GM18498 (cell line): Measurements from ENCODE around the gene PSG4.
"Not testable (repeated sequence)": the region's sequence is repeated elsewhere in the genome, so short reads cannot be mapped to it uniquely, and the experiment has no call there.

Experiments used
- ATAC-seq: cut with Tn5 transposase; IDR thresholded peaks from one replicate; pipeline ENCODE4 v1.9.1; 2021; ENCODE audit warnings: mild to moderate bottlenecking, moderate library complexity; ENCODE audit not compliant: unreplicated experiment

The PSG4 gene

DNA sequence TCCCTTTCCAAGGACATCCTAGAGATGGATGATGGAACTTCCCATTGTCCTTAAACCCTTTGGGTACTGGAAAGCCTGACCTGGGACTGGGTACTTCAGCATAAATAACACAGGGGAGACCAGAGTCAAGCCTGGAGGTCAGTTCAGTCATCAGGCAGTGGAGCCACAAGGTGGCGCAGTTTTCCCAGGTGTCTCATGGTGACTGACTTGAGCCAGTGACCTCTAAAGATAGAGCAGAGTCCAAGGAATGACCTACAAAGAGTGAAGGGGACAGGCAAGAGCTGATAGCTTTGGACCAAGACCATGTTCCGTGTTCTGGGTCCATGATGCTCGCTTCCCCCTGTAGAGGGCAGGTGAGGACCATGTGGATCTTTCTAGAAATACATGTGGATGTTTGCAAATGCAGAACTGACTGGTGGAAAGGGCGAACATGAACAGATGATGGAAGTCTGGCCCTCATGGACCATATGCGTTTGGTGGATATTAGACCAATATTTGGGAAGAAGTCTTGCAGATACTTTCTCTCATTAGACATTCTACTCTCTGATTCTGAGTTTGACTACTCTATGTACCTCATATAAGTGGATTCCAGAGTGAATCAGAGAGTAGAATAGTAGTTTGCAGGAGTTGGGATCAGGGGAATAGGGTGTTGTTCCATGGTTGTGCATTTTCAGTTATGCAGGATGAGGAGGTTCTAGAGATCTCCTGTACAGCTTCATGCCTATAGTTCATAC, 6.6 kb downstream of the PSG4 start:
- ATAC-seq = not testable (repeated sequence)

DNA sequence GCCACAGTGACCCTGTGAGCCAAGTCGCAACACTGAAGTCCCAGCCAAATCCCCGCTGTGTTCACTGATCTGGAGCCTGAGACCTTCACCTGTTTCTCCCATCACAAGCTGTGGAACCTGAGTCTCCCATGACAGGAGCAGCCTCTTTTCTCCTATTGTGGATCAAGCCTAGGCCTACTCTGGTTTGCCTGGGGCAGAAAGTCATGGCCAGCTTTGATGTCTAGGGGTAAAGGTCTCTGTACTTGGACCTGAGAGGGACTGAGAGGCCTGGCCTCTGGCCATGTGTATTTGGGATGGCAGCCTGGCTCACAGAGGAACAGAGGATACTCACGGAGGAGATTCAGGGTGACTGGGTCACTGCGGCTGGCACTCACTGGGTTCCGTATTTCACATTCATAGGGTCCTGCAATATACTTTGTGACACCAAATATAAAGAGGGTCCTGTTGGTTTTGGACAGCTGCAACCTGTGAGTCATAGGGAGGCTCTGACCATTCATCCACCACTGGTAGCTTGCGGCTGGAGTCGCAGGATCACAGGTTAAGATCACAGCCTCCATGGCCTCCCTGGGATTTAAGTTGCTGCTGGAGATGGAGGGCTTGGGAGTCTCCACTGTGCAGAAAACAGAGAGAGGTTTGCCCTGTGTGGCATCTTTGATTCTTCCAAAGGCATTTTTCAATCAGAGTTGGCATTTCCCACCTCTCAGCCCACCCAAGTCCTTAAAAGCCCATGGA, 7.6 kb downstream of the PSG4 start:
- ATAC-seq = not testable (repeated sequence)

DNA sequence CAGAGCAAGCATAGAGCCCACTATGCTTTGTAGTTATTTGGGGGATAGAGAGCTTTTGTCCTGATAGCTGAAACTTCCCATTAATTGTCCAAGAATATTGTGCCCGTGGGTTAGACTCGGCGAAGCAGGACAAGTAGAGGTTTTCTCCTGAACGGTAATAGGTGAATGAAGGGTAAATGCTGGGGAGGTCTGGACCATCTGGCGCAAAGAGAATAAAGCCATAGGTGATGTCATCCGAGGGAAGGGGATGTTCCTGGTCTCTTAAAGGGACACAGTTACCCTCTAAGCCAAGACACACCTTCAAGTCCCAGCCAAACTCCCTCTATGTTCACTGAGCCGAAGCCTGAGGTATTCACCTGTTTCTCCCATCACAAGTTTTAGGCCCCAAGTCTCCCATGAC, 11.0 kb downstream of the PSG4 start:
- ATAC-seq = not testable (repeated sequence)

DNA sequence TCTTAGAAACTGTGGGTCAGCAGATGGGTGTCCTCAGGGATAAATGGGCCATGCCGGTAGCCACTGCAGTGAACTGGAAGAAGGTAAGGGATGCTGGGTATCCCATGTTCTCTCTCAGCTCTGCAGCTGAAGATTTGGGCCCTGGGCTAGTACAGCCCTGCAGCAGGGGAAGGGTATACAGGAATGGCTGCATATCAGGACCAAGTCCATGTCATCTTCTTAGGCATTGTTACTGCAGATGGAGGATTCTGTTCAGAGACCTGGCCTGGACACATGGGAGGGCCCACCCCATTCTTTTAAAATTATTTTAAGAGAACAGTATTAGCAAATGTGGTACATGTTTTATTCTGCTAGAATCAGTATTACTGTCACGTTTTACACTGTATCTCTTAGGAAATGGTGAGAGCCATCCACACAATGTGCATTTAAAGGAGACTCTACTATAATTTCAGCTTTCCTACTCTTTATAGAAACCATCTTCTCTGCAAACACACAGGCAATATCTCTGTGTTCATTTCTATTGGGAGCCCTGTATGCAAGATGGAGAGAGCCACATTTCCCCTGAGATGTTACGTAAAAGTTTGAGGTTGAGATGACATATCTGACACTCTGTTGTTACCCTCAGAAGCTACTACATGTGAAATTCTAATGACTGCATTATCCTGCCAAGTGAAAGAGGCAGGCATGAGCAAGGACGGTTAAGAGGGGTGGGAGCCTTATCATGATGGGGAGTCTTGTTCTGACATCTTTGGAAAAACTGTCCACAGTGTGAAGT, 12.9 kb downstream of the PSG4 start:
- not testable (repeated sequence) for ATAC-seq

DNA sequence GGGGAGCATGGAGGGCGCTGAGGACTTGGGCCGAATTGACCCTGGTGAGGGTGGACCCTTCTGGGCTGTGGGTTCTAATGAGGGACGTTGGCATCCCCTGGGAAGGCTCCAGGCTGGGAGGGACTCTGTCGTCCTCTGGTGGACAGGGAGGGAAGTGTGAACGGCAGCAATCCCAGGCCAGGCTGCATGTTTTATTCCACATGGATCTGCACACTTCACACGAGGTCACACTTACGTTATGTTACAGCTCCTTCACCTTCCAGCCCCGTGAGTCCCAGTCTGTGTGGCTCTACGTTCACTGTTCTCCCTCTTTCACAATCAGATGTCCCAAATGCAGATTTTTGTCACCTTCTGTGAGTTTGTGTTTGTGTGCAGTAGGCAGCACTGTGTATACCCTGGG, 17.3 kb downstream of the PSG4 start:
- ATAC-seq = not testable (repeated sequence)

DNA sequence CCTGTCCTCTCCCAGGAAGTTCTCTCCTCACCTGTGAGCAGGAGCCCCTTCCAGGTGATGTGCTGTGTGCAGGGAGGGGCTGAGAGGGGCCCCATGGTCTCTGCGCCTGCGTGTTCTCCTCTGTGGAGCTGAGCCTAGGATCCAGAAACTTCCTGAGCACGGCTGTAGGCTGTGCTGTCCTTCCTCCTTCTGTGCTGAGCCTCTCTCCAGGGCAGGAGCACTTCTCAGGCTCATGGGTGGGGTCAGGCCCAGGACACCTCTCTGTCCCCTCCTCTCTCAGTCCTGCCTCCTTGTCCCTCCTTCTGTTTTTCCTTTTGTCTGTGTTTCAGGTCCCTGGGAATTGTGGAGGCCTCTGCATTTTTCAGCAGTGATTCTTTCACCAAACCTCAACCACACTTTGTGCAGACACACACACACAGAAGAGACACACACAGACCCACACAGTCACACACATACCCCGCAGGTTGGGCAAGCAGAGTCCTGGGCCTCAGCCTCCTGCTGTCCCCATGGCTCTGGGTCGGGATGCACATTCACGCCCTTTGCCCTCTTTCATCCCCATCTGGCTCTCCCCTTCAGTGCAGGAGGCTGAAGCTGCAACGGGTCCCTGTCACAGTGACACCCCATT, 19.0 kb downstream of the PSG4 start, which contains the start of gene PSG5:
PSG5 (minus strand) TSS at position 226 of the 625 bp plus-strand sequence; CDS start at position 95, 131 bp downstream.
- ATAC-seq = not testable (repeated sequence)

DNA sequence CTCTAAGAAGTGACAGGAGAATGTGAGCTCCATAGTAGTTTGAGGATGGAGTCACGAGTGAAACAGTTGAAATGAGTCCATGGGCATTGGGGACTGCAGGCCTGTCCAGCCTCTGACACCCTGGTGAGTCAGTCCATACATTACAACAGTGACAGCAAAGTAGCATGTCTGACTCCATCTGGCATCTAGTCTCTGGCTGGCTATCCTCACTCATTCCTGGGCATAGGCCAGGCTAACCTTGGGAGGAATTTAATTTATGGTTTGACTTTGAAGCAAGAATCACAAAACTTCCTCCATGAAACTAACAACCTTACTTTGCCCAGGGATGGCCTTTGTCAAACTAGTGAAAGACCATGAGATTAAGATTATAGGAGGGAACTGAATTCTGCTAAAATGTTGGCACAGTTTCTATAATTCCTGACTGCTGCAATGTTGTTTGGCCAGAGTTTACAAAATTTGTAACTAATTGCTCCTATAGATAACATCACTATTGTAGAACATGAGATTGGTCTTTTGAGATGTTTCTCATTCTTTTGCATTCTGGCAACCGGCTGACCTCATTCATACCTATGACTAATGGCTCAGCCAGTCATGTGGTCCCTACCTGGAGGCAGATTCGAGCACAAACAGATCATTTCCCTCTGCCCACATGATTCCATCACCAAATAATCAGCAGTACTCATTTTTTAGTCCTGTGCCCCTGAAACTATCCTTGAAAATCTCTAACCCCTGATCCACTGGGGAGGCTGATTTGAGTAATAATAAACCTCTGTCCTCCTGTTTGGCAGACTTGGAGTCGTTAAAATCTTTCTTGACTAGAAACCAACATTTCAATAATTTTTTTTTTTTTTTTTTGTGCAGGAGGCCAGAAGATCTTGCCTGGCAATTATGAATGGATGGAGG, 23.3 kb downstream of the PSG4 start:
- not testable (repeated sequence) for ATAC-seq

DNA sequence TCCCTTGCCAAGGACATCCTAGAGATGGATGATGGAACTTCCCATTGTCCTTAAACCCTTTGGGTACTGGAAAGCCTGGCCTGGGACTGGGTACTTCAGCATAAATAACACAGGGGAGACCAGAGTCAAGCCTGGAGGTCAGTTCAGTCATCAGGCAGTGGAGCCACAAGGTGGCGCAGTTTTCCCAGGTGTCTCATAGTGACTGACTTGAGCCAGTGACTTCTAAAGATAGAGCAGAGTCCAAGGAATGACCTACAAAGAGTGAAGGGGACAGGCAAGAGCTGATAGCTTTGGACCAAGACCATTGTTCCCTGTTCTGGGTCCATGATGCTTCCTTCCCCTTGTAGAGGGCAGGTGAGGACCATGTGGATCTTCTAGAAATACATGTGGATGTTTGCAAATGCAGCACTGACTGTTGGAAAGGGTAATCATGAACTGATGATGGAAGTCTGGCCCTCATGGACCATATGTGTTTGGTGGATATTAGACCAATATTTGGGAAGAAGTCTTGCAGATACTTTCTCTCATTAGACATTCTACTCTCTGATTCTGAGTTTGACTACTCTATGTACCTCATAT, 25.8 kb downstream of the PSG4 start:
- not testable (repeated sequence) for ATAC-seq

DNA sequence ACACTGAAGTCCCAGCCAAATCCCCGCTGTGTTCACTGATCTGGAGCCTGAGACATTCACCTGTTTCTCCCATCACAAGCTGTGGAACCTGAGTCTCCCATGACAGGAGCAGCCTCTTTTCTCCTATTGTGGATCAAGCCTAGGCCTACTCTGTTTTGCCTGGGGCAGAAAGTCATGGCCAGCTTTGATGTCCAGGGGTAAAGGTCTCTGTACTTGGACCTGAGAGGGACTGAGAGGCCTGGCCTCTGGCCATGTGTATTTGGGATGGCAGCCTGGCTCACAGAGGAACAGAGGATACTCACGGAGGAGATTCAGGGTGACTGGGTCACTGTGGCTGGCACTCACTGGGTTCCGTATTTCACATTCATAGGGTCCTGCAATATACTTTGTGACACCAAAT, 26.9 kb downstream of the PSG4 start:
- ATAC-seq = not testable (repeated sequence)

DNA sequence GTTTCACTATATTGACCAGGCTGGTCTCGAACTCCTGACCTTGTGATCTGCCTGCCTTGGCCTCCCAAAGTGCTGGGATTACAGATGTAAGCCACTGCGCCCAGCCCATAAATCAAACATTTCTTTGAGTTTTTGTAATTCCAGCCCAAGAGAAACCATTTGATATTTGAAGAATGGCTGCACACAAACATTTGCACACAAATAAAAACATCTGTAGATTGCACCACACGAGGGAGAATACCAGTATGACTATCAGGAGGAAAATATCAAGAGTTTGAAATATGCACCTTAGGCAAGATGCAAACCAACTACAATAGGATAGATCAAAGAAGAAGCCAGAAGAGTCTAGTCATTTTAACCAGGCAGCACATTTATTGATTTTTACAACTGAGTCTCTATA, 39.5 kb downstream of the PSG4 start:
- not testable (repeated sequence) for ATAC-seq

DNA sequence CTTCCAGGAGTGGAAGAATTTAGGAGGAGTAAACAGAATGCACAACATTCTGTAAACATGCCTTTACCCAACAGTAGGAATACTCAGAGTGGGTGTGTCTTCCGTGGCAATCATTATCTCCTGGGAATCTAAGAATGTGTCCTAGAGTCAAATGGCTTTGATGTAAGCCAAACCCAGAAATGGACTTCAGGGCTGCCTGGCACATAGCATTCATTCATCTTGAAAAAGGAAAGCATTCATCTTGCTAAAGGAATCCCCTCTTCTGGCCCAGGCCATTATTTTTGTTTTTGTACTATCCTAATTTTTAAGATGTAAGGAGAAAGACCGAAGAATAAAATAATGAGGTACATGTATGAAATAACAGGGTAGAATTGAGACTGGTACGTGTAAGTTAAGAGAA, 42.3 kb downstream of the PSG4 start:
- ATAC-seq = not testable (repeated sequence)

DNA sequence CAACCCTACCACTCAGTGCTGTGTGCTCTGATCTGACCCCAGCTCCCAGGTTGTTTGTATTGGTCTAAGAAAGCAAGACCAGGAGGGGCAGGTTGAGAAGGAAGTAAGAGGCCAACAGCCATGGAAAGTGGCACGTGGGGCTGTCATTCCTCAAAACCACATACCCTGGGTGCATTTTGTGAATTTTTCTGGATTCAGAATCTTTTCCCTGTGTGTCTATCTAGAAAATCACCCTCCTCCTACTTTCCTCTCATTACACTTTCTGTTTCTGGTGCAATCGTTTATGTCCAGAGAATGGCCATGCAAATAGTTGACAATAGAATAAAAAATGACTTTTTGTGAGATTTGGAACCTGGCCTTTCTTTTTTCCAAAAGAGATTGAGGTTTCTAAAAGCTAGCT, 43.2 kb downstream of the PSG4 start:
- ATAC-seq = not testable (repeated sequence)

DNA sequence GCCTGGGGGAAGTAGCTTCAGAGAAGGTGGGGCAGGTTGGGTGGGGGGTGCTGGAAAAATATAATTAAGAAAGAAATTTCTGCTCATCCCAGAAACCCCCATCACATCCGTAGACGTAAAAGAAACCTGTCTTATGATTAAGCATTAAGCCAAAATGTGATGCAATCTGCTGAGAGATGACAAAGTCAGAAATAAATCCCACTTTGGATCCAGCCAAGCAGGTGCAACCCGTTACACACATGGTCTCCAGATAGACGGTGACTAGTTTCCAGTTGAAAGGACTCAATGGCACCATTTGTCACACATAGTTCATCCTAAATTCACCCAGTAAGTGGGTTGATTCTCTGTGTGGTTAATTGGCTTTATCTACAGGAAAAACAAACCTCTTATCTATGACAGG, 53.2 kb downstream of the PSG4 start:
- ATAC-seq = no peak

DNA sequence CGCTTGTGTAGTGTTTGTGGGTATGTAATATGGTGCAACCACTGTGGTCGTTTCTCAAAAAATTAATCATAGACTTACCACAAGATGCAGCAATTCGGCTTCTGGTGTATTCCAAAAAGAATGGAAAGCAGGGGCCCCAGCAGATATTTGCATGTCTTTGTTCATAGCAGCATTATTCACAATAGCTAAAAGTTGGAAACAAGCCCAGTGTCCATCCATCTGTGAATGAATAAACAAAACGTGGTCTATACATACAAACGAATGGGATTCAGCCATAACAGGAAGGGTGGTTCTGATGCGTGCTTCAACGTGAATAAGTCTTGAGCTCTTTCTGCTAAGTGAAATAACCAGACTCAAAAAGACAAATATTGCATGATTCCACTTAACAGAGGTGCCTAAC, 55.6 kb downstream of the PSG4 start:
- not testable (repeated sequence) for ATAC-seq

DNA sequence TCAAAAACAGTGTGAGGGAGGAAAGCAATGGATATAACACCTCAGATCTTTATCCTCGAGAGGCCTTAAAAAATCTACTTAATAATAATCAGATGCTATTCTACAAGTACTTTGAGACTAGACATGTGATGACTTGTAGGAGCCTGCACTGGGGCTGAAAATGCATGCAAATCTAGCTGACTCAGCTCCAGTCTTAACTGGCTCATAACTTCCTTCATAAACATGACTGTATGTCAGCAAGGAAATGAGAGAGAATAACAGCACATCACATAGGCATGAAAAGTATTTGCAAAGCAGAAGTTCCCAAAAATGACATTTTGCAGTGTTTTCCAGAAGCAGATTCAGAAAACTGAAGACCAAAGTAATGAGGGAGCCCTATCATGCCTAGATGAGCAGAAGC, 57.2 kb downstream of the PSG4 start:
- no peak for ATAC-seq
